Measurements from ENCODE around the gene KCNH6. TPM values are rescaled to one million over a fixed set of nuclear protein-coding genes. Genes with fewer than 3 reads are reported as not detected.

The KCNH6 gene
- polyA plus RNA-seq, 1 experiment: 0.10 TPM

GRCh38 chr17:63529711-63530556 is 6.8 kb downstream of the KCNH6 start:
- POLR2A ChIA-PET: no interaction called here
- H3K36me3 ChIP-seq (ENCODE audit: control insufficient read depth, insufficient read depth, low read length): no peaks in the 10 kb centered on the region
- CTCF ChIA-PET: interaction anchor here (1.3 to 2.0 kb wide), 2 partner anchors 13 to 104 kb away, joined by 3 to 5 read pairs; no protein-coding TSS in a partner anchor
- DNase-seq (ENCODE audit: low read depth): no peak
- H3K4me3 ChIP-seq (ENCODE audit: low read depth, low read length): no peak overlapping the region
- no peaks in the 10 kb centered on the region; the same call in none of the 2 replicates for H3K27me3 ChIP-seq (ENCODE audit: control insufficient read depth, insufficient read depth, low read length)
- TF ChIP-seq CTCF (IDR thresholded peaks at IDR 0.05; ENCODE audit: insufficient read depth, low read depth, low read length): no peak

- no peaks in the 10 kb centered on the region for H3K36me3 ChIP-seq (ENCODE audit: control insufficient read depth, insufficient read depth, low read length)
- CTCF ChIA-PET: interaction anchor here (2.0 kb wide), 1 partner anchor 12 kb away, joined by 5 read pairs; no protein-coding TSS in a partner anchor
- no peak for DNase-seq (ENCODE audit: low read depth)
- H3K4me3 ChIP-seq (ENCODE audit: low read depth, low read length): no peak overlapping the region
- no peaks in the 10 kb centered on the region; the same call in none of the 2 replicates for H3K27me3 ChIP-seq (ENCODE audit: control insufficient read depth, insufficient read depth, low read length)
- no peak for TF ChIP-seq CTCF (IDR thresholded peaks at IDR 0.05; ENCODE audit: insufficient read depth, low read depth, low read length)
- POLR2A ChIA-PET: no interaction called here
Measured at GRCh38 chr17:63530557-63531021, 7.4 kb downstream of the KCNH6 start.

- no peak for TF ChIP-seq CTCF (IDR thresholded peaks at IDR 0.05; ENCODE audit: insufficient read depth, low read depth, low read length)
- POLR2A ChIA-PET: no interaction called here
- Histone ChIP-seq H3K4me3 (ENCODE audit: low read depth, low read length) (no peak overlapping the region), H3K36me3 (ENCODE audit: control insufficient read depth, insufficient read depth, low read length) (no peaks in the 10 kb centered on the region), H3K27me3 (ENCODE audit: control insufficient read depth, insufficient read depth, low read length) (no peaks in the 10 kb centered on the region; the same call in none of the 2 replicates)
- DNase-seq (ENCODE audit: low read depth): no peak
- CTCF ChIA-PET: interaction anchor here (0.7 to 2.0 kb wide), 2 partner anchors 12 to 53 kb away, joined by 4 to 5 read pairs; no protein-coding TSS in a partner anchor
Measured at GRCh38 chr17:63531022-63531965, 8.1 kb downstream of the KCNH6 start.

GRCh38 chr17:63533433-63534077 is 10.4 kb downstream of the KCNH6 start:
- DNase-seq (ENCODE audit: low read depth): no peak
- ChIA-PET POLR2A (no interaction called here), CTCF (no interaction called here)
- H3K36me3 ChIP-seq (ENCODE audit: control insufficient read depth, insufficient read depth, low read length): no peaks in the 10 kb centered on the region
- H3K4me3 ChIP-seq (ENCODE audit: low read depth, low read length): no peak overlapping the region
- H3K27me3 ChIP-seq (ENCODE audit: control insufficient read depth, insufficient read depth, low read length): peaks cover 8% of the 10 kb centered on the region
- no peak for TF ChIP-seq CTCF (IDR thresholded peaks at IDR 0.05; ENCODE audit: insufficient read depth, low read depth, low read length)
